ENCODE results near the gene SFXN5.

Gene SFXN5

DNA sequence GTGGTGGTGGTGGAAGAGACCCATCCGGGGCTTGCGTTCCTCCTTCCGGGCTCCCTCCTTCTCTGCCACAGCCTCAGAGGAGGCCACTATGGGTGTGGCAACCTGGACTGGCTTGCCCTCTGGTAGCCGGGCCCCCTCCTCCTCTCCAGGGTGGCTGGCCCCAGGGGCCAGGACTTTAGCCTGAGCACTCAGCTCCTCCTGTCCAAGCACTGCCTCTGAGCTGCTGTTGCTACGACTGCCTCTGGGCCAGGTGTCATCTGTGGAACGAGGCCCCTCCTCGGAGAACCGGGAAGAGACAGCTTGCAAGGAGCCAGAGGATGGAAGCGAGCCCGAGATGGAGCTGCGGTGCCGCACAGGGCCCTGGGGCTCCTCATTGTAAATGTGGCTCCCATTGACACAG is 16.7 kb upstream of the SFXN5 start:
- no peak overlapping the region for H3K4me3 ChIP-seq
- no peak overlapping the region for H3K9ac ChIP-seq
- no peaks in the 10 kb centered on the region for H3K27me3 ChIP-seq
- no peaks in the 10 kb centered on the region for H3K9me3 ChIP-seq
- no peak for TF ChIP-seq Cebpa-rat (IDR thresholded peaks at IDR 0.05)
- H3K4me2 ChIP-seq: no peak overlapping the region
- H3K36me3 ChIP-seq: peaks cover 53% of the 10 kb centered on the region
- H3K27ac ChIP-seq: no peak overlapping the region
- peaks cover 99% of the 10 kb centered on the region for H4K20me1 ChIP-seq
- H3K4me1 ChIP-seq: peaks cover 51% of the 10 kb centered on the region

DNA sequence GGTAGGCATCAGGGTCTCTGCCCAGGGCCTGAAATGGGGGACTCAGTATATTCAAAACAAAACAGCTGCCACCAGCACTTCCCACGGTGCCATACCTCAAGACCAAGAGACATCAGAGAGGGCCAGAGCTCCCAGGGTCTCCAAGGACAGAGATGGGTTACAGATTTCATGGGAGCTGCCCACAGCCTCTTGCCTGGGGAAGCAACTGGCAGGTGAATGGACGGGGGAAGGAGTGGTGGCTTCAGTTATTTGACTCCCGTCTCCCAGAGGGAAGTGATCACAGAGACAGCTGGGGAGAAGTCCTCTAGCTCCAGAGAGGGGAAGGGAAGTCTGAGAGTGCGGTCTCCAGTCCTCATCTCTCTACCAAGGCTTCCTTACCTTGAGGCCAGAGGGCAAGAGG is 15.8 kb upstream of the SFXN5 start:
- Histone ChIP-seq H3K27me3 (no peaks in the 10 kb centered on the region), H3K9me3 (no peaks in the 10 kb centered on the region), H3K4me3 (no peak overlapping the region), H3K4me1 (peaks cover 51% of the 10 kb centered on the region), H3K4me2 (no peak overlapping the region), H3K9ac (no peak overlapping the region), H4K20me1 (peaks cover 99% of the 10 kb centered on the region), H3K27ac (no peak overlapping the region), H3K36me3 (peaks cover 62% of the 10 kb centered on the region)
- no peak for TF ChIP-seq Cebpa-rat (IDR thresholded peaks at IDR 0.05)

DNA sequence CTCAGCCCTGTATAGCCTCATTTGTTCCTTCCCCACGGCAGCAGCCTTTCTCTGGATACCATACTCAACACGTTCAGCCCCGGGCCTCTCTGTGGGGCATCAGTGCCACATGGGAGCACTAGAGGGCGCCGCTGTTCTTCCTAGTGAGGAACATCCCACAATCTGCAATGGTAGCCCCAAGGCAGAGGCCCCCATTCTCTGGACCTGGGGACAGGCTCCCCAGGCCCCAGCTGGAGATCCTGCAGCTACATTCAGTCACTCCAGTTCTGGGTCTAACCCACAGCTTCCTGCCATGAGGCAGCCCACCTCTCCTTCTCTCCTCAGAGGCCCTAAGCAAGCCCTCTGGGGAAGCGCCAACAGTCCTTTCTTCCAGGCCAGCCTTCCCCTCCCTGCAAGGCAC is 14.2 kb upstream of the SFXN5 start:
- TF ChIP-seq Cebpa-rat (IDR thresholded peaks at IDR 0.05): no peak
- no peak overlapping the region for H3K4me3 ChIP-seq
- peak overlapping the region; percentile 72 for H3K4me2 ChIP-seq
- H3K36me3 ChIP-seq: peaks cover 63% of the 10 kb centered on the region
- H4K20me1 ChIP-seq: peaks cover 99% of the 10 kb centered on the region
- H3K27ac ChIP-seq: 0 out of 2 replicates have a peak overlapping the region, but pooled peaks have one; percentile 44
- peak overlapping the region; percentile 11; the same call in 1 of the 2 replicates for H3K9ac ChIP-seq
- peaks cover 60% of the 10 kb centered on the region for H3K4me1 ChIP-seq
- H3K9me3 ChIP-seq: no peaks in the 10 kb centered on the region
- no peaks in the 10 kb centered on the region for H3K27me3 ChIP-seq

DNA sequence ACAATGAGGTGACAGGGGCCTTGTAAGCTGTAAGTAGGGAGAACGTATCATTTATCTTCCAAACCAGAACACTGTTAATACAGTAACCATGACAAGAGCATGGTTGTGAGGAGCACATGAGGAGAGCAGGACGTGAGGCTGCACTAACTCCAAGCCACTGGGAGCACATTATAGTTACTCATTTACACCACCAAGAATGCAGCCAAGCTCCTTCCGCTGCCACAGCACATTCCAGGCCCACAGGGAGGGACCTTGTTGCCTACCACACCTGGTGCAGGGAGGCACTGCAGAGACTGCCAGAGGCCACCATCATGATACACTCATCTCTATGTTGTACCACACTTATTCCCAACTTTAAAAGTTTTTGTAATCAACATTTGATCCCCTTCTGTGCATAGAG is 13.5 kb upstream of the SFXN5 start:
- Histone ChIP-seq H3K9me3 (no peaks in the 10 kb centered on the region), H3K4me1 (peaks cover 67% of the 10 kb centered on the region), H3K4me3 (no peak overlapping the region), H3K27me3 (no peaks in the 10 kb centered on the region), H3K4me2 (peak overlapping the region; percentile 72), H3K36me3 (peaks cover 63% of the 10 kb centered on the region), H4K20me1 (peaks cover 99% of the 10 kb centered on the region), H3K27ac (peak overlapping the region; percentile 35; the same call in 1 of the 2 replicates), H3K9ac (peak overlapping the region; percentile 11; the same call in 1 of the 2 replicates)
- TF ChIP-seq Cebpa-rat (IDR thresholded peaks at IDR 0.05): no peak

DNA sequence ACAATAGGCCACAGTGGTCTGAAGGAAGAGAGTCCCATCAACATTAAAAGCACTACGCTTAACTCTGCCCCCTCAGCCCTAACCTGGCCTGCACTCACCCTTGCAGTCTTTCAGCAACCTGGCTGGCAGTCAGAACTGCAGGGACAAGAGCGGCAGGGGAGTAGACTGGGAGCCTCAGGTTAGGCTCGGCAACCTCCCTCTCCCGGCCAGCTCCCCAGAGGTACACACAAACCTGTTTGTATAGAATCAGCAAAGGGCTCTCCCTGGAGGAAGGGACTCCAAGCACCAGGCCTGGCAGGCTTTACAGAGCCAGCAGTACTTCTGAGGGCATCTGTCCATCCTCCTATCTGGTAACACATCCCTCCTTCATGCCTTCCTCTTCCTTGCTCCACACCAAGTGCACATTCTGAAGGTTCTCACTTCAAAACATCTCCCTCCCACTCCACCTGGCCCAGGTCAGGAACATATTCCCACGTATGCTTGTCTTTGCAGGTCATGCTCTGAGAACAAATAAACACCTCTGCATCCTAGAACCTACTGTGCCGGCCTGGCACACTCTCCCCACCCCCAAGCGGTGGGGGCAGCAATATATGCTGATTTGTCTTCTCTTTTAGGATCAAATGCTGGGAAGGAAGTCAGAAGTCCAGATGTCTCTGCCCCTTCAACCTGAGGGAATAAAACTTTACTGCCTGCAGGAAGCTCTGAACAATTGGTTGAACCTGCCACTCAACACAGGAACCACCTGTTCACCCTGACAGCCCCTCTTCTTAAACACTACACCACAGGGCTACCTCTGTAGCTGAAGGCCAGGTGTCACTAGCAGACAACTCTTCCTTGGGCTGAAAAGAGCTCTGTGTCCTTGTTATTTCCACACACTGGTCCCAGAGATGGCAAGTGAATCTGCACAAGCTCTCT is 12.6 kb upstream of the SFXN5 start:
- Histone ChIP-seq H3K36me3 (peaks cover 61% of the 10 kb centered on the region), H3K4me1 (peaks cover 76% of the 10 kb centered on the region), H3K27ac (peak overlapping the region; percentile 39), H3K4me2 (peak overlapping the region; percentile 72), H4K20me1 (peaks cover 99% of the 10 kb centered on the region), H3K4me3 (no peak overlapping the region), H3K27me3 (no peaks in the 10 kb centered on the region), H3K9ac (0 out of 2 replicates have a peak overlapping the region, but pooled peaks have one; percentile 11), H3K9me3 (no peaks in the 10 kb centered on the region)
- TF ChIP-seq Cebpa-rat (IDR thresholded peaks at IDR 0.05): no peak

DNA sequence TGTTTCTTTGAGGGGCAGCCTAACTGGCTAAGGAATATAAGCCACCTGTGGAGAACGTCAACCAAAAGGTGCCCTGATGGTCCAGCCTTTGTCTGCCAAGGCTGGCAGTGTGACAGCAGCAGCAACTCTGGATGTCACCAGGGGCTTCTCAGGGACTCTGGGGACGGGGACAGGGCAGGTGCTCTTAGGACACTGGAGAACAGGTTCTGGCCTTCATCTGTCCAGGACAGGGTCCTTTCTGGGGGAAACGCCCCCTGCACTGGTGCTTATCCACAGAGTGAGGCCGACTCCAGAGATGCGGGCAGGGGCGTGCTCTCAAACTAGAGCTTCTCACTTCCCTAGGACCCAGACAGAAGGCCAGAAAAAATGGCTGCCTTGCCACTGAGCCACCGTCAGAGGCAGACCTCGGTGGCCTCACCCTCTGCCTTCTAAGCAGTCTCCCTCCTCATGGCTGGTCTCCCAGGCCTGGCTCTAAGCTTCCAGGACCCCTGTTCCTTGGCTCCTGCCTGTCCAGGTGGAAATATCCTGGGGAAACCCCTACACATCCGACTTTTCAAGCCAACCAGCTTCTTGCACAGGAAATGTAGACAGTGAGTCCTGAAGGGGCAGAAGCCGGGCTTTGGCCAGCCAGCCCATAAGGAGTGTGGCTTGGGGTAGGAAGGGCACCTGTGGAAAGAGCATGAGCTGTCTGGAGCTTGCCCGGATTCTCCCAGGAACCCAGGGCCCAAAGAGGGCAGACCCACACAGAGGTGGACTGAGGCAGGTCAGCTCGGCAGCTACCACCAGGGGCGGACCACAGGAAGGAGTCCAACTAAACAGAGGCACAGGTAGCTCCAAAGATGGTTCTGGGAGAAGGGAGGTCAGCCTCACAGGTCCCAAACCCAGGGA is 11.3 kb upstream of the SFXN5 start:
- H4K20me1 ChIP-seq: peaks cover 99% of the 10 kb centered on the region
- no peak for TF ChIP-seq Cebpa-rat (IDR thresholded peaks at IDR 0.05)
- no peak overlapping the region; the same call in 1 of the 2 replicates for H3K4me2 ChIP-seq
- H3K27ac ChIP-seq: no peak overlapping the region
- peaks cover 47% of the 10 kb centered on the region for H3K36me3 ChIP-seq
- no peaks in the 10 kb centered on the region for H3K27me3 ChIP-seq
- no peak overlapping the region for H3K9ac ChIP-seq
- no peak overlapping the region for H3K4me3 ChIP-seq
- H3K9me3 ChIP-seq: no peaks in the 10 kb centered on the region
- peaks cover 89% of the 10 kb centered on the region for H3K4me1 ChIP-seq

DNA sequence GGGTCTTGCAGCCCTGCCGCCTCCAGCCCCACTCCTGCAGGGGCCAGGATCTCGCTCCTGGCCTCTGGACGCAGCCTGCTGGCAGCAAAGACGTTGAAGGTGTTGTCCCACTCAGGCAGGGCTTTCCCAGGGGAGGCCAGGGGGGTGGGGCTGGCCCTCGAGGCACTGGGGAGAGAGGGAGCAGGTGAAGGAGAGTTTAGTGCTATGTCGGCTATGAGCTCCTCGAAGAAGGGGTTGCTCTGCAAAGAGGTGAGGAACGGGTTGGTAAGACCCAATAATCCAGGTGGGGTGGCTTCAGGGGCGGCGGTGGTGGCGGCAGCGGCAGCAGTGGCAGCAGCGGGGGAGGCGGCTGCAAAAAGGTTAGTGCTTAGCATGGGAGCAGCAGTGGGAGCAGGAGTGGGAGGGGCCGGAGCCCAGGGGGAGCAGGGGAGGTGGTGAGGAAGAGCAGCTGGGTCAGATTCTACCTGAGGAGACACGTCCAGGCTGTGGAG is 9.7 kb upstream of the SFXN5 start:
- peak overlapping the region; percentile 12; the same call in 1 of the 2 replicates for H3K4me3 ChIP-seq
- no peaks in the 10 kb centered on the region for H3K27me3 ChIP-seq
- peaks cover 92% of the 10 kb centered on the region for H3K4me1 ChIP-seq
- H3K27ac ChIP-seq: peak overlapping the region; percentile 62
- H3K4me2 ChIP-seq: peak overlapping the region; percentile 85
- peaks cover 32% of the 10 kb centered on the region; the same call in 1 of the 2 replicates for H3K36me3 ChIP-seq
- H4K20me1 ChIP-seq: peaks cover 100% of the 10 kb centered on the region
- TF ChIP-seq Cebpa-rat (IDR thresholded peaks at IDR 0.05): no peak
- no peaks in the 10 kb centered on the region for H3K9me3 ChIP-seq
- H3K9ac ChIP-seq: peak overlapping the region; percentile 60; the same call in 1 of the 2 replicates

DNA sequence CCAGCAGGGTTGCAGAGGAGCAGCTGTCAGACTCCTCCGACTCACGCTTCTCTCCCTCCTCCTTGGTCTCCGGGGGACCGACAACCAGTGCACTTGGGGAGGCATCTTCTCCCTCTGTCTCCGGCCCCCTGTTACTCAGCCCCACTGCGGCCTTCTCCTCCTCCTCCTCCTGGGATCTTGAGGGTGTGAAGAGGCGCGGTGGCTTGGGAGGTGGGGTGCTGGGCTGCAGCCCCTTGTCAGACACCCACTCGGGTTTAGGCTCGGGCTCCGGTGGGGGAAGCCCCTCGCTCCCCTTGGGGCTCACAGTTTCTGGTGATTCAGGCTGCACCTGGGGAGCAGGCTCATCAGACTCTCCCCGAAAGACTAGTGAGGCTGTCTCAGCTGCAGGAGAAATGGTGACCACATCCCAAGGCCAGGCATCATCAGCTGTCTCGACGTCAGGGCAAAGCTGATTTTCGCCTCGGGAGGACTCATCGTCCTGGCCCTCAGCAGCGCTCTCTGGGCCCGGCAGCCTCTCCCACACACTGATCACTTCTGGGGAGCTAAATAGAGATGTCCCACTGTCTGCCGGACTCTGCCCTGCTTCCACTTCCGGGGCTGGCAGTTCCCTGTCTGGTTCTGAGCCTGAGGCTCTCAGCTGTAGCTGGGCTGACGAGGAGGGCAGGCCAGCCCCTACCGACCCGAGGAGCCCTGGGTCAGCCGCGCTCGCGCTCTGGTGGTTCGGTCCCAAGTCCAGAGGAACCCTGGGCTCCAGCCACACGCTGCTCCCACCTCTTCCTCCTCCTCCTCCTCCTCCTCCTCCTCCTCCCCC is 9.0 kb upstream of the SFXN5 start:
- Histone ChIP-seq H3K9ac (peak overlapping the region; percentile 60), H3K27ac (peak overlapping the region; percentile 62), H3K9me3 (no peaks in the 10 kb centered on the region), H3K4me2 (peak overlapping the region; percentile 85), H4K20me1 (peaks cover 93% of the 10 kb centered on the region), H3K4me1 (peaks cover 84% of the 10 kb centered on the region), H3K27me3 (no peaks in the 10 kb centered on the region), H3K4me3 (peak overlapping the region; percentile 12; the same call in 1 of the 2 replicates), H3K36me3 (peaks cover 37% of the 10 kb centered on the region)
- no peak for TF ChIP-seq Cebpa-rat (IDR thresholded peaks at IDR 0.05)

DNA sequence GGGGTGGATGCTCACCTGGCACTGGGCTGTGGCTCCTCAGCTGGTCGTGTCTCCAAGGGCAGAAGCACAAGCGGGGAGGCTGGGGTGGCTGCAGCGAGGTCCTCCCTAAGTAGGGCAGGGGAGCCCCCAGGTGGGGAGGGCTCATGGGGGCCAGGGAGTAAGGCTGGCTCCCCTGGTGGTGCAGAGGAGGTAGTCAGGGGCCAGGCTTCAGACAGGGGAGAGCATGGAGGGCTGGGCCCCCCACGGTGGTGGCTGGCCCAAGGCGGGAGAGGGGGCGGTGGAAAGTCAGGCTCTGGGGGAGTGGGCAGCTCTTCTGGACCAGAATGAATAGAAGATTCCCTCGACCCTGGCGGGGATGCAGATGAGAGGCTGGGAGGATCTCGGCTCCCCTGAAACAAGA is 8.1 kb upstream of the SFXN5 start:
- peaks cover 76% of the 10 kb centered on the region for H3K4me1 ChIP-seq
- peaks cover 42% of the 10 kb centered on the region for H3K36me3 ChIP-seq
- H4K20me1 ChIP-seq: peaks cover 84% of the 10 kb centered on the region
- TF ChIP-seq Cebpa-rat (IDR thresholded peaks at IDR 0.05): no peak
- no peak overlapping the region for H3K9ac ChIP-seq
- peak overlapping the region; percentile 85 for H3K4me2 ChIP-seq
- H3K27ac ChIP-seq: no peak overlapping the region
- H3K9me3 ChIP-seq: no peaks in the 10 kb centered on the region
- no peak overlapping the region for H3K4me3 ChIP-seq
- no peaks in the 10 kb centered on the region for H3K27me3 ChIP-seq
